Renal cortex interstitium (tissue), 3 donors: ENCODE measurements around the gene ERCC4. TPM values are rescaled to one million over a fixed set of nuclear protein-coding genes. Genes with fewer than 3 reads are reported as not detected.

Experiments
- polyA plus RNA-seq, 3 donors: library from polyadenylated mRNA; unstranded; fragments of 120-200 nt; gene quantifications; one replicate each; pipeline ENCODE4 v1.2.1, GENCODE V29; 2013; ENCODE audit not compliant: insufficient read length in 3 of 3

ERCC4 gene
- polyA plus RNA-seq, 3 donors: 15.7 to 18.2 (median 17.9) TPM

Other genes starting within 250 kb of the ERCC4 start
- gene MRTFB, start 151.2 kb downstream of the ERCC4 start, polyA plus RNA-seq: 10 to 100 TPM; 31.9 to 38.4 (median 35.7) TPM